NT2/D1 (cell line): Measurements from ENCODE around the gene TAS2R46.

ENCODE experiments used
- YY1 ChIP-seq: IDR thresholded peaks from 2 replicates; pipeline ENCODE4 v1.6.1; 2011; ENCODE audit not compliant: insufficient read length, insufficient read depth
- ZNF274 ChIP-seq: IDR thresholded peaks from 2 replicates; pipeline ENCODE4 v1.6.1; 2011; ENCODE audit warnings: mild to moderate bottlenecking, low read depth, low read length

- no peak for TF ChIP-seq YY1
- TF ChIP-seq ZNF274: no peak
Measured at GRCh38 chr12:11016937-11017336, 45.2 kb downstream of the TAS2R46 start.
